H4 (cell line): ENCODE data around the gene RAB7A. TPM values are rescaled to one million over a fixed set of nuclear protein-coding genes. Genes with fewer than 3 reads are reported as not detected.
"Not testable (repeated sequence)": the region's sequence is repeated elsewhere in the genome, so short reads cannot be mapped to it uniquely, and the experiment has no call there.

Source experiments
- DNase-seq: peaks from one replicate; pipeline ENCODE4 v3.0.0-alpha.2; 2015; ENCODE audit warnings: low spot score
- total RNA-seq: library from RNA; depleted of rRNA; stranded (reverse); fragments of >200 nt; shearing (Covaris generic); gene quantifications from 2 replicates; pipeline ENCODE4 v1.2.3, GENCODE V29; 2014

The RAB7A gene
- total RNA-seq, 1 experiment from 2014 or later = 102 TPM

DNA sequence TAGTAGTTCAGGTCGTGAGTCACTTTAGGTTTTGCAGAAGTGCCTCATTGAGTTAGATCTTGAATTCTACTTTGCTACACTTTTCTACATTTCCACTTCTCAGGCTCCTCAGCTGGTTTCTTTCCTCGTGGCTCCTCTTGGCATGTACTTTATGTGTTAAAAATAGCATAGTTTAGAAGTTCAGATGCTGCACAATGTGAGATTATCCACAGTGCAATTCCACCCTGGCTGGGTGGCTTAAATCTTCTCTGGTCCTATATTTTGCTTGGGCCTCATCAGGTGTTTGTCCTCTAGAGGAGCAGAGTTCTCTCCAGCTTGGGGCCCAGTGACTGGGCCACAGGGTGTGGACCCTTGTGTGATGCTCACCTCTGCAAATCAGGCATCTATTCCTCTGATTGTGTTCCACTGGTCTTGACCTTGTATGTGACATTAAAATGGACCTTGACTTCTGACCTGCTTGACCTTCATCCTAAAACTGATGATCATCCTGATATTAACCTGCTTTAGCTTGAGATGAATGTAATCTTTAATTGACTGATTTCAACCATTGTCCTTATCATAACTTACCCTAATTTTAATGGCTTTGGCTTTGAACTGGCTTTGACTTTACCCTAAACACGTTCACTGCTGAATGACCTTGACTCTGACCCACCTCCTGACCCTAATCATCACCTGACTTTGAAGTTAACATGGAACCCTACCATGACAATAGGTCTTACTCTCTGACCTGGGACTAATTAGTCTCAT is 89.5 kb downstream of the RAB7A start:
- no peak for DNase-seq

- no peak for DNase-seq
Observed at GRCh38 chr3:128818186-128818787, 92.3 kb downstream of the RAB7A start.

- no peak for DNase-seq
Observed at GRCh38 chr3:128820252-128820839, 94.4 kb downstream of the RAB7A start.

DNA sequence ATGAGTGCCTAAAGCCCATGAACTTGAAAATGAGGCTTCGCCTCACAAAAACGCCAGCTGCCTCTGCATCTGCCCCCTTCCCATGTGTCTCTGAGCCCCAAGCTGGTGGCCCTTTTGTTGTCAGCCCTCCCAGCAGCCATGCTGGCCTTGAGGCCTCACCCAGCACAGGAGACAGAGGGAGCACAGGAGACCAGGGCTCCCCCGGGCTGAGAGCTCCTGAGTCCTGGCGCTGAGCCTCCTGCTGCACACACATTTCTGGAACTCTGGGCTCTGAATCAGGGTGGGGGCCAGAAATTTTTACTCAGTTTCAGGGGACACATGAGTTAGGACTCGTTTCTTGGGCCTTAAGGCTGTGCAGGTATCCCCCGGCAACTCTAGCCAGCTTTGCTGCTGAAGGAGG is 97.0 kb downstream of the RAB7A start:
- no peak for DNase-seq

DNA sequence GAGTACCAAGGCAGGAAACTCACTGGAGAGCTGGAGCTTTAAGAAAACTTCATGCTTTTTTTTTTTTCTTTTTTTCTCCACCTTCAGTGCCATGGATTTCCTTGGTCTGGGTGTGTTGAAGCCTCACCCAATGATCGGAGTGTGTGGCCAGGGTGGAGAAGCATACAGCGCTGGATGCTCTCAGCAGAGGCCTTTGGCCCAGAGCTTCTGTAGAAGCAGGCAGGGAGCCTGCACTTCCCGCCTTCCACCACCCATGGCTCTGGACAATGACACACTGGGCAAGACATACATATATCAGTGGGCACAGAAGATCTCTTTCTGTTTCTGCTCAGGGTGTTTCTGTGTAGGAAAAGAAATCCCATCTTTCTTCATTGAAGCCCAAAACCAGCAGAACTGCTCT is 97.6 kb downstream of the RAB7A start:
- DNase-seq = no peak

DNA sequence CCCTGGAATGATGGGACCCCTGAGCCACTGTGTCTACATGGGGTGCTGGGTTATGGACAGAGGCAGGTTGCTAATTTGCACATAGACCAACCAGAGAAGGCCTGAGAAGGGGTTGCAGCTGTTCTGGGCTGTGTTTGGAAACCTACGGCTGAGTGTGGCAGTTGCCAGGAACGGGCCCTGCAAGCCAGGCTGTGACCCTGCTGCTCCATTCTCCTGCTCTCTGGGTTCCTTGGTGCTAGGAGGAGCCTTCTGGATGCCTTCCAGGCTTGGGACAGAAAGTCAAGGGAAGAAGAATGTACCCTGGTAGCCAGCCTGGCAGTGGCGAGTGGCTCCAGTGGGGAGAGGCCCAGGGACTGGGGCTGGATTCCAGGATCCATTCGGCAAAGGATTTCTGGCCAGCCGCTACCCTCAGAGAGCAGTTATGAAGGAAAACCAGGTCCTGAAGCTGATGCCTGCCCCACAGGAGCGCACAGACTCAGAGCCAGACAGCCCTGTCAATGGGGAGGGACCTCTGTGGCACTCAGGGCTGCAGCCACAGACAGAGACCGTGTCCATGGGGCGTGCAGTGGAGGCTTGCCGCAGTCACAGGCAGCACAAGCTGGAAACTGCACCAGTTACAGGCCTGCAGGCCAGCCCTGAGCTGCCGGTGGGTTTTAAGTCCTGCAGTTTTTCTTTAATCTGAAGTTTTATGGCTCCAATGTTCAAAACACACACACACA is 98.3 kb downstream of the RAB7A start:
- DNase-seq = no peak

DNA sequence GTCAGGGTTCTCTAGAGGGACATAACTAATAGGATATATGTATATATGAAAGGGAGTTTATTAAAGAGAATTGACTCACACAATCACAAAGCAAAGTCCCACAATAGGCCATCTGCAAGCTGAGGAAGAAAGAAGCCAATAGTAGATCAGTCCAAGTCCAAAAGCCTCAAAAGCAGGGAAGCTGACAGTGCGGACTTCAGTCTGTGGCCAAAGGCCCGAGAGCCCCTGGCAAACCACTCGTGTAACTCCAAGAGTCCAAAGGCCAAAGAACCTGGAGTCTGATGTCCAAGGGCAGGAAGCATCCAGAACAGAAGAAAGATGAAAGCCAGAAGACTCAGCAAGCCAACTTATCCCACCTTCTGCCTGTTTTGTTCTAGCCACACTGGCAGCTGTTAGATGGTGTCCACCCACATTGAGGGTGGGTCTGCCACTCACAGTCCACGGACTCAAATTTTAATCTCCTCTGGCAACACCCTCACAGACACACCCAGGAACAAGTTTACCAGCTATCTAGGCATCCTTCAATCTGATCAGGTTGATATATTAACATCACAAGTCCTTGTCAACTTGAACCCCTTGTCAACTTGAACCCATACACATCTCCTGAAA is 99.2 kb downstream of the RAB7A start:
- no peak for DNase-seq

- DNase-seq = not testable (repeated sequence)
Observed at GRCh38 chr3:128829087-128829486, 103.1 kb downstream of the RAB7A start.

DNA sequence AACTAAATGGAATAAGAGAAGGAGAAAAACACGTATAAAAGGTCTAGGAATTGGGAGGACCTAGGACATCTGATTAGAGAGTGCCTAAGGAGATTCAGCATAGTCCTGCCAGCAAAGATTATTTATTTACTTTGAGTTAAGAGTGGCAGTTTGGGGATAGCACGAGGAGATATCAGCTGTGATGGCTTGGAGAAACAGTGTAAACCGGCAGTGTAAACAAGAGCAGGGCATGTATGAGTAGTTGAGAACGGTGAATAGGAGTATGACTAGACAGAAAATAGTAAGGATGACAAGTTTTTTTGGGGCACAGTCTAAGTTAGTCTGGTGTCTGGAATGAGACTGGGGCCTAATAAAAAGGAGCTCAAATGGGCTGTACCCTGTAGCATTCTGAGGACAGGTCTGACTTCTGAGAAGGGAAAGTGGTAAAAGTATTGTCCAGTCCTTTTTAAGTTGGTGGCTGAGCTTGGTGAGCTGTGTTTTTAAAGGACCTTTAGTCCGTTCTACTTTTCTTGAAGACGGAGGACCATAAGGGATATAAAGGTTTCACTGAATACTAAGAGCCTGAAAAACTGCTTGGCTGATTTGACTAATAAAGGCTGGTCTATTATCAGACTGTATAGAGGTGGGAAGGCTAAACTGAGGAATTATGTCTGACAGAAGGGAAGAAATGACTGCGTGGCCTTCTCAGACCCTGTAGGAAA is 104.1 kb downstream of the RAB7A start:
- DNase-seq = not testable (repeated sequence)

GRCh38 chr3:128830762-128831161 is 104.8 kb downstream of the RAB7A start:
- not testable (repeated sequence) for DNase-seq

GRCh38 chr3:128832979-128833378 is 107.0 kb downstream of the RAB7A start:
- not testable (repeated sequence) for DNase-seq

GRCh38 chr3:128835096-128835495 is 109.1 kb downstream of the RAB7A start:
- no peak for DNase-seq

DNA sequence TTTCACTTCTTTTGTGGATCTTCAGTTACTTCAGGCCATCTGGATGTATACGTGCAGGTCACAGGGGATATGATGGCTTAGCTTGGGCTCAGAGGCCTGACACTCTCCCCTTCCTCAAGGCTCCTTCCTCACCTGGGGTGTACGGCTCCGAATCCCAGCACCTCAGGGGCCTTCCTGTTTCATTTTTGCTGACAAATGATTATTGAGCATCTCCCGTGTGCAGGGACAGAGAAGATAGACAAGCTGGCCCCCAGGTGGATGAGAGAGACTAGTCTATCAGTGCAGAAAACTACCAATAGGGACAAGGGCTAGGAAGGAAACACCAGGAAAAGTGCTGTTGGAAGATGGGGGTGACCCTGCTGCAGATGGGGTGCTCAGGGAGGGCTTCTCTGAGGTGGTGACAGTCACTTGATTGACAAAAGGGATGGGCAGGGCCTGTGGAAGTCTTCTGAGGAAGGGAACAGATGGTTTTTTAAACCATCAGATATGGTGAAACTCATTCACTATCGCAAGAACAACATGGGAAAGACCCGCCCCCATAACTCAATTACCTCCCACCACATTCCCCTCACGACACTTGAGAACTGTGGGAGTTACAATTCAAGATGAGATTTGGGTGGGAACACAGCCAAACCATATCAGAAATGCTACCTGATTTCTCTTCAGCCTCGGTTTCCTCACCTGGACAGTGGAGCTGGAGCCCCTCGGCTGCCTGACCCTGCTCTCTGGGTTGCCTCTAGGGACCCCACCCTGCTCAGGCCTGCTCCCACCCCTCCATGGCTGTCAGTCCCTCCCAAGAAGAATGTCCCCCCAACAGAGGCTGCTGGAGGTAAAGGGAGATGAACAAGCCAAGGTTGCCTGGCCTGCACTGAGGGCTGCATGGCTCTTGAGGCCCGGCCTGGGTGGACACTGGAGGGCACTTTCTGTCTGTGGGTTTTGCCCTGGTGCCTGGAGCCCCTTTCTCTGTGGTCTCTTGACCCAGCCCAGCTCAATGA is 116.2 kb downstream of the RAB7A start:
- no peak for DNase-seq

DNA sequence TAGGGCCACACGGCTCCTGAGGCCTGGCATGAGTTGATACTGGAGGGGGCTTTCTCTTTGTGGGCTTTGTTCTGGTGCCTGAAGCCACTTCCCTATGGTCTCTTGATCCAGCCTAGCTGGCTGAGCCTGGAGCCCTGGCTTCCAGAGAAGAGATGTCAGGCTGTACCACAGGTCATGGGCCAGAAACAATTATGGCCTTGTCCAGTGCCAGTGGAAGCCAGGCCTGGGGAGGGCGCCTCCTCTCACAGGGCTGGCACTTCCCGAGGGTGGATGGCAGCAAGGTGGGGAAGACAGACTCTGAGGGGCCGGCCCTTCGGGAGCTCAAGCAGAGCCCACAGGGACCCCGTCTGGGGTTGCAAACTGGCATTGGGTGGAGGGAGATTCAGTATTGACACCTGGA is 118.5 kb downstream of the RAB7A start:
- DNase-seq = no peak

DNA sequence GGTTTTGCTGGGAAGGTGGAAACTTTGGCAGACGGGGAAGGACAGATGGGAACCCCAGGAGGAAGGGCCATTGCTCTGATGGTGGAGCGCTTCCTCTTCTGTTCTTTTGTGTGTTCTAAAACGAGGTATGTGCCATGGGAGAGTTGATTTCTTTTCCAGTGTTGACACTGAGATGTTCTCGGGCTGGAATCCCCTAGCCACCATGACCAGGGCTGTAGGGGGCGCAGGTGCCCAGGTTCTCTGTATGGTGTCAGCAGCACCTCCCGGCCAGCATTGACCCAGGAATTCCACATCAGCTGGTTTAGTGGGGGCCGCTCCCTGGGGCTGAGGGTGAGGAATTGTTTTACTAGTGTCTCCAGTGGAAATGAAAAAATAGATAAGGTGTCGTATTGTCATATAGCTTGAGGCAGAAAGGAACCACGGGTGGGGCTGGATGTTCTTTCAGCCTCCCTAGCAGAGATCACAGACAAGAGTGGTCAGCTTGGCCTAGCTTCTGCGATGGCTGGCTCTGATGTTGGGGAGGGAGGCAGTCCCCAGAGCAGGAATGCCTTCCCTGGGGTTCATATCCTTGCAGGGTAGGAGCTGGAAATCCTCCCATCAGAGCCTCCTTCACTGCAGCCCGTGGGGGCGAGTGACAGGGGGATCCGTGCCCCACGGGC is 119.3 kb downstream of the RAB7A start:
- DNase-seq = no peak

- DNase-seq = peak; percentile 48
Observed at GRCh38 chr3:128845778-128846485, 119.9 kb downstream of the RAB7A start.

DNA sequence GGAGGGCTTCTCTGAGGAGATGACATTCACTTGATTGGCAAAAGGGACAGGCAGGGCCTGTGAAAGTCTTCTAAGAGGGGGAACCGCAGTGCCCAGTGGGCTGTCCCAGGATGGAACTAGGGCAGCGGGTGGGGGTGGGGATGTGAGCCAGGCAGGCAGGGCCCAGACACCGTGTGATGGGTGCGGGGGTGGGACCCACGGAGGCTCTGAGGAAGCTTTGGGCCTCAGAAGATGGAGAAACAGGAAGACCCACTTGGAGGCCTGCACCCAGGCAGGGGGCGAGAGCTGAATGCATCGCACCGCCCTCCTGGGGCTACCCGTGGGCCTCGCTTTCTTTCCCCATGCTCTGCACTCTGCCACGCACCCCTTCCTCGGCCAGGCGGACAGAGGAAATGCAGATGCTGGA is 120.5 kb downstream of the RAB7A start:
- DNase-seq = no peak

- DNase-seq = no peak
Observed at GRCh38 chr3:128847666-128848370, 121.8 kb downstream of the RAB7A start.
